OCI-LY7 (cell line): ENCODE measurements around the gene RIPOR1.

Source experiments
- EZH2phosphoT487 ChIP-seq: fragments of 200-600 bp; sonication (generic); IDR thresholded peaks from 2 replicates; pipeline ENCODE4 v1.6.1; 2018; ENCODE audit warnings: low read depth, borderline replicate concordance, mild to moderate bottlenecking, mixed run types, antibody characterized with exemption, low read length, moderate library complexity, mixed read lengths
- TF ChIP-seq, protein P1 (sequence below): fragments of 200-600 bp; sonication (generic); conservative IDR thresholded peaks from 2 replicates; pipeline ENCODE4 v1.5.1; 2014; ENCODE audit warnings: mild to moderate bottlenecking, antibody characterized with exemption, low read length, moderate library complexity, mixed read lengths

DNA sequence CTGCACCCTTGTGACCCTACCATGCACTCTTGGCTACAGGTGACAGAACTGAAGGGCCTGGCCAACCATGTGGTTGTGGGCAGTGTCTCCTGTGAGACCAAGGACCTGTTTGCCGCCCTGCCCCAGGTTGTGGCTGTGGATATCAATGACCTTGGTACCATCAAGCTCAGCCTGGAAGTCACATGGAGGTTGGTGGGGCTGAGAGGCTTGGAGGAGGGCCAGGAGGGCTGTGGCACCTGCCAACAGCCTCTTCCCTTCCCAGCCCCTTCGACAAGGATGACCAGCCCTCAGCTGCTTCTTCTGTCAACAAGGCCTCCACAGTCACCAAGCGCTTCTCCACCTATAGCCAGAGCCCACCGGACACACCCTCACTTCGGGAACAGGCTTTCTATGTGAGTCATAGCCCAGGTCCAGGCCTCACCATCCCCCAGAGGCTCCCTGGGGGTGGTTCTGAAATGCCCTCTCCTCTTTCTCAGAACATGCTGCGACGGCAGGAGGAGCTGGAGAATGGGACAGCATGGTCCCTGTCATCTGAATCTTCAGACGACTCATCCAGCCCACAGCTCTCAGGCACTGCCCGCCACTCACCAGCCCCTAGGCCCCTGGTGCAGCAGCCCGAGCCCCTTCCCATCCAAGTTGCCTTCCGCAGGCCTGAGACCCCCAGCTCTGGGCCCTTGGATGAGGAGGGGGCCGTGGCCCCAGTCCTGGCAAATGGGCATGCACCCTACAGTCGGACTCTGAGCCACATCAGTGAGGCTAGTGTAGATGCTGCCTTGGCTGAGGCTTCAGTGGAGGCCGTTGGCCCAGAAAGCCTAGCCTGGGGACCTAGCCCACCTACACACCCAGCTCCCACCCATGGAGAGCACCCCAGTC lies 13.0 kb downstream of the RIPOR1 start:
- TF ChIP-seq, protein P1, sequence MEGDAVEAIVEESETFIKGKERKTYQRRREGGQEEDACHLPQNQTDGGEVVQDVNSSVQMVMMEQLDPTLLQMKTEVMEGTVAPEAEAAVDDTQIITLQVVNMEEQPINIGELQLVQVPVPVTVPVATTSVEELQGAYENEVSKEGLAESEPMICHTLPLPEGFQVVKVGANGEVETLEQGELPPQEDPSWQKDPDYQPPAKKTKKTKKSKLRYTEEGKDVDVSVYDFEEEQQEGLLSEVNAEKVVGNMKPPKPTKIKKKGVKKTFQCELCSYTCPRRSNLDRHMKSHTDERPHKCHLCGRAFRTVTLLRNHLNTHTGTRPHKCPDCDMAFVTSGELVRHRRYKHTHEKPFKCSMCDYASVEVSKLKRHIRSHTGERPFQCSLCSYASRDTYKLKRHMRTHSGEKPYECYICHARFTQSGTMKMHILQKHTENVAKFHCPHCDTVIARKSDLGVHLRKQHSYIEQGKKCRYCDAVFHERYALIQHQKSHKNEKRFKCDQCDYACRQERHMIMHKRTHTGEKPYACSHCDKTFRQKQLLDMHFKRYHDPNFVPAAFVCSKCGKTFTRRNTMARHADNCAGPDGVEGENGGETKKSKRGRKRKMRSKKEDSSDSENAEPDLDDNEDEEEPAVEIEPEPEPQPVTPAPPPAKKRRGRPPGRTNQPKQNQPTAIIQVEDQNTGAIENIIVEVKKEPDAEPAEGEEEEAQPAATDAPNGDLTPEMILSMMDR, result no peak
- TF ChIP-seq EZH2phosphoT487, result no peak
